ENCODE measurements around the gene PCYOX1L.

DNA sequence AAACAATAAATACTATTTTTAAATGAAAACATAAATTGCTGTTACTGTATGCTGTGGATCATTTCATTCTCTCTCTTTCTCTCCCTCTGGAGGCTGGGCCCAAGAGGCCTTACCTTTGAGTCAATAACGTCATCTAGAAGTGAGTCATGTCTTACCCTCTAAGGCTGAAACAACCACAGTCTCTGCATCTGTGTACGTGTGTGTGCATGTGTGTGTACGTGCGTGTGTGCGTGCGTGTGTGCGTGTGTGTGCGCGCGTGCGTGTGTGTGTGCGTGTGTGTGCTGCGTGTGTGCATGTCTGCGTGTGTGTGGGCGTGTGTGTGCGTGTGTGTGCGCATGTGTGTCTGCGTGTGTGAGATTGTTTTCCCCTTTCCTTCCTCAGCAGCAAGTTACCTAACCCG, 34.9 kb downstream of the PCYOX1L start:
- TF ChIP-seq, protein P1, sequence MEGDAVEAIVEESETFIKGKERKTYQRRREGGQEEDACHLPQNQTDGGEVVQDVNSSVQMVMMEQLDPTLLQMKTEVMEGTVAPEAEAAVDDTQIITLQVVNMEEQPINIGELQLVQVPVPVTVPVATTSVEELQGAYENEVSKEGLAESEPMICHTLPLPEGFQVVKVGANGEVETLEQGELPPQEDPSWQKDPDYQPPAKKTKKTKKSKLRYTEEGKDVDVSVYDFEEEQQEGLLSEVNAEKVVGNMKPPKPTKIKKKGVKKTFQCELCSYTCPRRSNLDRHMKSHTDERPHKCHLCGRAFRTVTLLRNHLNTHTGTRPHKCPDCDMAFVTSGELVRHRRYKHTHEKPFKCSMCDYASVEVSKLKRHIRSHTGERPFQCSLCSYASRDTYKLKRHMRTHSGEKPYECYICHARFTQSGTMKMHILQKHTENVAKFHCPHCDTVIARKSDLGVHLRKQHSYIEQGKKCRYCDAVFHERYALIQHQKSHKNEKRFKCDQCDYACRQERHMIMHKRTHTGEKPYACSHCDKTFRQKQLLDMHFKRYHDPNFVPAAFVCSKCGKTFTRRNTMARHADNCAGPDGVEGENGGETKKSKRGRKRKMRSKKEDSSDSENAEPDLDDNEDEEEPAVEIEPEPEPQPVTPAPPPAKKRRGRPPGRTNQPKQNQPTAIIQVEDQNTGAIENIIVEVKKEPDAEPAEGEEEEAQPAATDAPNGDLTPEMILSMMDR (conservative IDR thresholded peaks at IDR 0.05): no peak
- TF ChIP-seq EZH2 (IDR thresholded peaks at IDR 0.05; ENCODE audit: low read depth): no peak

Data from PC-9 (cell line).